Measurements from ENCODE around the gene FAM83F.

The FAM83F gene

DNA sequence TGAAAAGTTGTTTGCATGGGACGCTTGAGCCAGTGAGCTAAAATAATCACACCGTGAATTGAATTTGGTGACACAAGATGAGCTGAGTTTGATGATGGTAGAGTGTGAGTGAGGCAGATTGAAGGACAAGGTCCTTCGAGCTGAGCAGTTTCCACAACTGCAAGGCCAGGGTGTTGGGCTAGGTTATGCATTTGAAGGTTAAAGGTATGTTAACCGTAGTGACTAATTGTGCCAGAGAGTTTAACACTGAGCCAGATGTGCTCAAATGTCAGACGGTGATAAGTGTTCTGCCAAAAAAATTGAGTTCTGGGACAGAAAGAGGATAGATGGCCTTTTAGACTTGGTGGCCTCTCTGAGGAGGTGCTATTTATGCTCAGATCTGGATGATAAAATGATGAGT, 89.5 kb downstream of the FAM83F start:
- no peak overlapping the region for H3K27ac ChIP-seq (ENCODE audit: low read length)
- H3K9me3 ChIP-seq (ENCODE audit: insufficient read depth, low read length) = no peaks in the 10 kb centered on the region
- H4K20me1 ChIP-seq (ENCODE audit: insufficient read depth, low read length) = peaks cover 56% of the 10 kb centered on the region
- no peaks in the 10 kb centered on the region for H3K36me3 ChIP-seq (replicated peaks; ENCODE audit: low read depth, low read length)
- H3K4me2 ChIP-seq (ENCODE audit: low read length) = no peak overlapping the region
- no peak overlapping the region for H2AFZ ChIP-seq (ENCODE audit: low read depth, low read length)
- H3K79me2 ChIP-seq (ENCODE audit: low read length) = no peaks in the 10 kb centered on the region
- H3K4me3 ChIP-seq (ENCODE audit: low read length) = no peak overlapping the region
- H3K9ac ChIP-seq (ENCODE audit: low read length) = no peak overlapping the region
- TF ChIP-seq CTCF (IDR thresholded peaks at IDR 0.05; ENCODE audit: low read depth, low read length) = no peak
- TF ChIP-seq EZH2phosphoT487 (IDR thresholded peaks at IDR 0.05; ENCODE audit: low read depth) = no peak
- peaks cover 11% of the 10 kb centered on the region for H3K27me3 ChIP-seq (ENCODE audit: low read depth, low read length)
- no peaks in the 10 kb centered on the region for H3K4me1 ChIP-seq (ENCODE audit: low read length)

- Histone ChIP-seq H2AFZ (ENCODE audit: low read depth, low read length) (no peak overlapping the region), H3K4me2 (ENCODE audit: low read length) (no peak overlapping the region), H3K4me3 (ENCODE audit: low read length) (no peak overlapping the region), H3K27ac (ENCODE audit: low read length) (no peak overlapping the region), H3K9me3 (ENCODE audit: insufficient read depth, low read length) (no peaks in the 10 kb centered on the region), H3K79me2 (ENCODE audit: low read length) (no peaks in the 10 kb centered on the region), H3K36me3 (replicated peaks; ENCODE audit: low read depth, low read length) (no peaks in the 10 kb centered on the region), H3K27me3 (ENCODE audit: low read depth, low read length) (no peaks in the 10 kb centered on the region), H4K20me1 (ENCODE audit: insufficient read depth, low read length) (peaks cover 34% of the 10 kb centered on the region), H3K4me1 (ENCODE audit: low read length) (no peaks in the 10 kb centered on the region), H3K9ac (ENCODE audit: low read length) (no peak overlapping the region)
- TF ChIP-seq CTCF (IDR thresholded peaks at IDR 0.05; ENCODE audit: low read depth, low read length) (no peak), EZH2phosphoT487 (IDR thresholded peaks at IDR 0.05; ENCODE audit: low read depth) (no peak)
Measured at GRCh38 chr22:40088818-40089217, 94.1 kb downstream of the FAM83F start.

Measured in OCI-LY3 (cell line).